Measurements from ENCODE around the gene RAB11FIP4.

RAB11FIP4 gene

GRCh38 chr17:31415640-31416502, 24.4 kb downstream of the RAB11FIP4 start:
- no peak overlapping the region for H3K4me3 ChIP-seq (replicated peaks; ENCODE audit: insufficient read depth, low read length)
- H3K27me3 ChIP-seq (ENCODE audit: insufficient read depth, poor library complexity, severe bottlenecking) = no peaks in the 10 kb centered on the region

GRCh38 chr17:31416503-31416923, 25.0 kb downstream of the RAB11FIP4 start:
- H3K4me3 ChIP-seq (replicated peaks; ENCODE audit: insufficient read depth, low read length) = no peak overlapping the region
- DNase-seq (ENCODE audit: low read depth in 1 of 2, low spot score in 1 of 2) = no peak
- H3K27me3 ChIP-seq (ENCODE audit: insufficient read depth, poor library complexity, severe bottlenecking) = no peaks in the 10 kb centered on the region
- H3K27ac ChIP-seq (replicated peaks) = no peak overlapping the region
- TF ChIP-seq POLR2AphosphoS5 (IDR thresholded peaks at IDR 0.05; ENCODE audit: low read depth) (no peak), SPI1 (IDR thresholded peaks at IDR 0.05; ENCODE audit: borderline replicate concordance, low read depth) (no peak), GABPA (IDR thresholded peaks at IDR 0.05; ENCODE audit: low read depth) (no peak)

More at GRCh38 chr17:31415640-31416502, 24.4 kb downstream of the RAB11FIP4 start:
- DNase-seq (ENCODE audit: low read depth in 1 of 2, low spot score in 1 of 2) = no peak
- H3K27ac ChIP-seq (replicated peaks) = no peak overlapping the region
- TF ChIP-seq SPI1 (IDR thresholded peaks at IDR 0.05; ENCODE audit: borderline replicate concordance, low read depth) = no peak

GRCh38 chr17:31417051-31417792, 25.7 kb downstream of the RAB11FIP4 start:
- DNase-seq (ENCODE audit: low read depth in 1 of 2, low spot score in 1 of 2) = no peak
- H3K4me3 ChIP-seq (replicated peaks; ENCODE audit: insufficient read depth, low read length) = no peak overlapping the region
- no peaks in the 10 kb centered on the region for H3K27me3 ChIP-seq (ENCODE audit: insufficient read depth, poor library complexity, severe bottlenecking)
- H3K27ac ChIP-seq (replicated peaks) = no peak overlapping the region
- TF ChIP-seq REST (IDR thresholded peaks at IDR 0.05; ENCODE audit: insufficient replicate concordance, low read depth) (no peak), CTCF (IDR thresholded peaks at IDR 0.05; ENCODE audit: insufficient read depth, low read length) (no peak), GABPA (IDR thresholded peaks at IDR 0.05; ENCODE audit: low read depth) (no peak), POLR2AphosphoS5 (IDR thresholded peaks at IDR 0.05; ENCODE audit: low read depth) (no peak)

GRCh38 chr17:31418773-31419350, 27.4 kb downstream of the RAB11FIP4 start:
- Histone ChIP-seq H3K27ac (replicated peaks) (no peak overlapping the region), H3K4me3 (replicated peaks; ENCODE audit: insufficient read depth, low read length) (no peak overlapping the region), H3K27me3 (ENCODE audit: insufficient read depth, poor library complexity, severe bottlenecking) (no peaks in the 10 kb centered on the region)
- no peak for DNase-seq (ENCODE audit: low read depth in 1 of 2, low spot score in 1 of 2)
- TF ChIP-seq SPI1 (IDR thresholded peaks at IDR 0.05; ENCODE audit: borderline replicate concordance, low read depth) = no peak
- TF ChIP-seq CTCF (IDR thresholded peaks at IDR 0.05; ENCODE audit: insufficient read depth, low read length) = no peak
- TF ChIP-seq GABPA (IDR thresholded peaks at IDR 0.05; ENCODE audit: low read depth) = no peak
- no peak for TF ChIP-seq REST (IDR thresholded peaks at IDR 0.05; ENCODE audit: insufficient replicate concordance, low read depth)
- TF ChIP-seq POLR2AphosphoS5 (IDR thresholded peaks at IDR 0.05; ENCODE audit: low read depth) = no peak
